Measurements from ENCODE around the gene TRIM10. TPM values are rescaled to one million over a fixed set of nuclear protein-coding genes. Genes with fewer than 3 reads are reported as not detected.
A peak's percentile ranks its signal among the peaks of the same experiment; 100 is the strongest.
"Not testable (repeated sequence)": the region's sequence is repeated elsewhere in the genome, so short reads cannot be mapped to it uniquely, and the experiment has no call there.

Gene TRIM10
- total RNA-seq, 1 donor from 2014 or later = not detected

GRCh38 chr6:30169658-30170614 is 8.9 kb upstream of the TRIM10 start:
- DNase-seq (no peak), ATAC-seq (peak; percentile 87)
- intact Hi-C loops (cut with DNase I) = no loop called here
- no peak overlapping the region for H3K27ac ChIP-seq
- H3K36me3 ChIP-seq = no peaks in the 10 kb centered on the region
- H3K4me3 ChIP-seq = no peak overlapping the region
- peak; percentile 86 for TF ChIP-seq CTCF (IDR thresholded peaks at IDR 0.05)
- H3K4me1 ChIP-seq = peaks cover 10% of the 10 kb centered on the region
- H3K9me3 ChIP-seq = no peaks in the 10 kb centered on the region
- peaks cover 55% of the 10 kb centered on the region for H3K27me3 ChIP-seq

GRCh38 chr6:30168741-30169140 is 7.7 kb upstream of the TRIM10 start:
- H3K27me3 ChIP-seq = peaks cover 46% of the 10 kb centered on the region
- intact Hi-C loops (cut with DNase I) = no loop called here
- H3K4me3 ChIP-seq = no peak overlapping the region

GRCh38 chr6:30167101-30167500 is 6.1 kb upstream of the TRIM10 start:
- Histone ChIP-seq H3K27me3 (peaks cover 30% of the 10 kb centered on the region), H3K4me3 (no peak overlapping the region), H3K36me3 (no peaks in the 10 kb centered on the region), H3K9me3 (no peaks in the 10 kb centered on the region), H3K4me1 (peaks cover 6% of the 10 kb centered on the region), H3K27ac (no peak overlapping the region)
- intact Hi-C loops (cut with DNase I) = no loop called here
- no peak for TF ChIP-seq CTCF (IDR thresholded peaks at IDR 0.05)
- no peak for DNase-seq
- ATAC-seq = no peak

More at GRCh38 chr6:30168741-30169140, 7.7 kb upstream of the TRIM10 start:
- Histone ChIP-seq H3K4me1 (peaks cover 10% of the 10 kb centered on the region), H3K27ac (no peak overlapping the region), H3K9me3 (no peaks in the 10 kb centered on the region), H3K36me3 (no peaks in the 10 kb centered on the region)
- ATAC-seq (no peak), DNase-seq (no peak)
- no peak for TF ChIP-seq CTCF (IDR thresholded peaks at IDR 0.05)

GRCh38 chr6:30165238-30165637 is 4.2 kb upstream of the TRIM10 start:
- H3K27ac ChIP-seq; H3K9me3 ChIP-seq; H3K4me3 ChIP-seq; intact Hi-C loops (cut with DNase I); H3K4me1 ChIP-seq; ATAC-seq; H3K36me3 ChIP-seq; DNase-seq: not testable (repeated sequence)
- H3K27me3 ChIP-seq = peaks cover 11% of the 10 kb centered on the region

- Histone ChIP-seq H3K4me1 (no peaks in the 10 kb centered on the region), H3K36me3 (no peaks in the 10 kb centered on the region), H3K4me3 (no peak overlapping the region), H3K27me3 (peaks cover 10% of the 10 kb centered on the region), H3K27ac (no peak overlapping the region), H3K9me3 (no peaks in the 10 kb centered on the region)
- ATAC-seq = no peak
- TF ChIP-seq CTCF (IDR thresholded peaks at IDR 0.05) = no peak
- no peak for DNase-seq
- intact Hi-C loops (cut with DNase I) = no loop called here
Measured at GRCh38 chr6:30164714-30165113, 3.7 kb upstream of the TRIM10 start.

GRCh38 chr6:30163918-30164654 is 3.1 kb upstream of the TRIM10 start:
- no peaks in the 10 kb centered on the region for H3K36me3 ChIP-seq
- DNase-seq (no peak), ATAC-seq (peak; percentile 12)
- H3K4me1 ChIP-seq = no peaks in the 10 kb centered on the region
- no peak overlapping the region for H3K4me3 ChIP-seq
- peaks cover 10% of the 10 kb centered on the region for H3K27me3 ChIP-seq
- H3K9me3 ChIP-seq = no peaks in the 10 kb centered on the region
- intact Hi-C loops (cut with DNase I) = no loop called here
- no peak for TF ChIP-seq CTCF (IDR thresholded peaks at IDR 0.05)
- no peak overlapping the region for H3K27ac ChIP-seq
